Forelimb muscle (tissue), 1 donor: Measurements from ENCODE around the gene S100A5. TPM values are rescaled to one million over a fixed set of nuclear protein-coding genes. Genes with fewer than 3 reads are reported as not detected.
"Not testable (repeated sequence)": the region's sequence is repeated elsewhere in the genome, so short reads cannot be mapped to it uniquely, and the experiment has no call there.

Experiments used
- DNase-seq: peaks from one replicate; pipeline ENCODE4 v3.0.0-alpha.2; 2013; ENCODE audit warnings: low read depth
- polyA plus RNA-seq: library from polyadenylated mRNA; unstranded; fragments of 120-200 nt; gene quantifications from one replicate; pipeline ENCODE4 v1.2.1, GENCODE V29; 2013; ENCODE audit not compliant: insufficient read length

S100A5 gene
- polyA plus RNA-seq = 0.27 TPM

- no peak for DNase-seq
Observed at GRCh38 chr1:153540394-153541361, at the start of gene S100A5. TSS of gene S100A5 (minus strand) at chr1:153540934. CDS start at chr1:153540191, 743 bp downstream.

- DNase-seq = no peak
Observed at GRCh38 chr1:153588482-153588881, 47.7 kb upstream of the S100A5 start.

- not testable (repeated sequence) for DNase-seq
Observed at GRCh38 chr1:153588033-153588432, 47.3 kb upstream of the S100A5 start.

GRCh38 chr1:153587314-153587713, 46.6 kb upstream of the S100A5 start:
- no peak for DNase-seq

- DNase-seq = no peak
Observed at GRCh38 chr1:153586347-153586746, 45.6 kb upstream of the S100A5 start.

GRCh38 chr1:153585006-153585405, 44.3 kb upstream of the S100A5 start:
- DNase-seq = no peak

GRCh38 chr1:153583976-153584375, 43.2 kb upstream of the S100A5 start:
- no peak for DNase-seq

GRCh38 chr1:153583514-153583913, 42.8 kb upstream of the S100A5 start:
- not testable (repeated sequence) for DNase-seq

- not testable (repeated sequence) for DNase-seq
Observed at GRCh38 chr1:153582836-153583235, 42.1 kb upstream of the S100A5 start.

- no peak for DNase-seq
Observed at GRCh38 chr1:153578936-153579335, 38.2 kb upstream of the S100A5 start.

GRCh38 chr1:153578490-153578889, 37.8 kb upstream of the S100A5 start:
- no peak for DNase-seq

- no peak for DNase-seq
Observed at GRCh38 chr1:153577624-153578051, 36.9 kb upstream of the S100A5 start.

- DNase-seq = no peak
Observed at GRCh38 chr1:153577138-153577537, 36.4 kb upstream of the S100A5 start.

GRCh38 chr1:153575497-153575896, 34.8 kb upstream of the S100A5 start:
- not testable (repeated sequence) for DNase-seq

GRCh38 chr1:153575081-153575491, 34.4 kb upstream of the S100A5 start:
- not testable (repeated sequence) for DNase-seq

- no peak for DNase-seq
Observed at GRCh38 chr1:153573351-153573750, 32.6 kb upstream of the S100A5 start.

- no peak for DNase-seq
Observed at GRCh38 chr1:153572569-153573015, 31.9 kb upstream of the S100A5 start.

GRCh38 chr1:153571706-153572105, 31.0 kb upstream of the S100A5 start:
- no peak for DNase-seq

GRCh38 chr1:153570874-153571273, 30.1 kb upstream of the S100A5 start:
- no peak for DNase-seq

GRCh38 chr1:153569465-153569864, 28.7 kb upstream of the S100A5 start:
- DNase-seq = no peak

GRCh38 chr1:153568367-153569099, 27.8 kb upstream of the S100A5 start:
- peak; percentile 45 for DNase-seq

- no peak for DNase-seq
Observed at GRCh38 chr1:153567621-153568366, 27.1 kb upstream of the S100A5 start.
